GM12864 (cell line): ENCODE data around the gene SH3PXD2A.
"Not testable (repeated sequence)": the region's sequence is repeated elsewhere in the genome, so short reads cannot be mapped to it uniquely, and the experiment has no call there.

Experiments
- DNase-seq: peaks from one replicate; pipeline ENCODE4 v3.0.0-alpha.2; 2011; ENCODE audit warnings: low read depth
- H3K4me3 ChIP-seq: 2 replicates; pipeline ENCODE4 v1.5.1; 2011; ENCODE audit warnings: mild to moderate bottlenecking, low read depth, low read length, control low read depth
- CTCF ChIP-seq: IDR thresholded peaks from 2 replicates; pipeline ENCODE4 v1.5.1; 2011; ENCODE audit warnings: low read depth, mild to moderate bottlenecking, moderate library complexity, low read length, control low read depth, inconsistent platforms; ENCODE audit errors: missing control alignments

SH3PXD2A gene

GRCh38 chr10:103765168-103765567, 90.2 kb downstream of the SH3PXD2A start:
- no peak for TF ChIP-seq CTCF
- H3K4me3 ChIP-seq: no peak overlapping the region
- DNase-seq: no peak

GRCh38 chr10:103764296-103765088, 90.9 kb downstream of the SH3PXD2A start:
- TF ChIP-seq CTCF: no peak
- no peak overlapping the region for H3K4me3 ChIP-seq
- DNase-seq: no peak

- H3K4me3 ChIP-seq: no peak overlapping the region
- no peak for DNase-seq
- no peak for TF ChIP-seq CTCF
Measured at GRCh38 chr10:103763374-103764202, 91.8 kb downstream of the SH3PXD2A start.

GRCh38 chr10:103762916-103763315, 92.5 kb downstream of the SH3PXD2A start:
- no peak overlapping the region for H3K4me3 ChIP-seq
- DNase-seq: no peak
- TF ChIP-seq CTCF: no peak

- no peak overlapping the region for H3K4me3 ChIP-seq
- no peak for DNase-seq
- no peak for TF ChIP-seq CTCF
Measured at GRCh38 chr10:103762162-103762561, 93.2 kb downstream of the SH3PXD2A start.

GRCh38 chr10:103761075-103761920, 94.1 kb downstream of the SH3PXD2A start:
- H3K4me3 ChIP-seq: no peak overlapping the region
- TF ChIP-seq CTCF: no peak
- no peak for DNase-seq

GRCh38 chr10:103760233-103760632, 95.1 kb downstream of the SH3PXD2A start:
- not testable (repeated sequence) for H3K4me3 ChIP-seq, DNase-seq
